IMR-90 (cell line): ENCODE measurements around the gene UBP1. TPM values are rescaled to one million over a fixed set of nuclear protein-coding genes. Genes with fewer than 3 reads are reported as not detected.

ENCODE experiments used
- ATAC-seq: fragments of 200-7000 bp; cut with Tn5 transposase; 2 replicates; pipeline ENCODE4 v1.9.1; 2020; ENCODE audit warnings: low read depth, mild to moderate bottlenecking, moderate library complexity
- BruUV-seq: library from RNA; stranded (reverse); fragments of 400-500 nt; replicated peaks from 2 replicates; lab custom pipeline; 2021; lab: Mats Ljungman, UMichigan
- CTCF ChIA-PET: fragments of 300-600 bp; formaldehyde crosslinking; extraction: SDS; loops from one replicate; lab custom pipeline; 2021; ENCODE audit warnings: antibody characterized with exemption; lab: Yijun Ruan, JAX
- POLR2A ChIA-PET: fragments of 300-600 bp; sonication (Branson Sonifier 250); formaldehyde crosslinking; loops from one replicate; lab custom pipeline; 2022; ENCODE audit warnings: antibody characterized with exemption; ENCODE audit not compliant: unreplicated experiment; lab: Charles Lee
- DNase-seq: peaks from one replicate; pipeline ENCODE4 v3.0.0; 2013
- H2AFZ ChIP-seq: replicated peaks from 2 replicates; pipeline ENCODE3; 2013; ENCODE audit warnings: low read length, mild to moderate bottlenecking; ENCODE audit not compliant: poor library complexity
- H2AK5ac ChIP-seq: 2 replicates; pipeline ENCODE4 v1.6.1; 2013; ENCODE audit warnings: low read depth, low read length, inconsistent platforms
- H2AK9ac ChIP-seq: replicated peaks from 2 replicates; pipeline ENCODE3; 2013; ENCODE audit warnings: mild to moderate bottlenecking, low read depth, low read length, moderate library complexity; ENCODE audit not compliant: poor library complexity
- H2BK120ac ChIP-seq: 2 replicates; pipeline ENCODE4 v1.6.1; 2013; ENCODE audit warnings: low read depth, low read length, inconsistent platforms
- H2BK15ac ChIP-seq: 3 replicates; pipeline ENCODE4 v1.6.1; 2013; ENCODE audit warnings: low read depth, low read length, inconsistent platforms
- H2BK20ac ChIP-seq: 2 replicates; pipeline ENCODE4 v1.6.1; 2013; ENCODE audit warnings: low read depth, mild to moderate bottlenecking, inconsistent platforms, low read length, moderate library complexity
- H2BK5ac ChIP-seq: 2 replicates; pipeline ENCODE4 v1.6.1; 2013; ENCODE audit warnings: mild to moderate bottlenecking, low read depth, low read length, inconsistent platforms; ENCODE audit not compliant: poor library complexity, severe bottlenecking
- H3K14ac ChIP-seq: replicated peaks from 2 replicates; pipeline ENCODE4 v1.6.1; 2013; ENCODE audit warnings: low read depth, low read length, inconsistent platforms
- H3K18ac ChIP-seq: 2 replicates; pipeline ENCODE4 v1.6.1; 2013; ENCODE audit warnings: low read depth, low read length, control low read depth
- H3K23ac ChIP-seq: 2 replicates; pipeline ENCODE4 v1.6.1; 2013; ENCODE audit warnings: low read depth, low read length, inconsistent platforms
- H3K27ac ChIP-seq: 2 replicates; pipeline ENCODE4 v1.5.1; 2013; ENCODE audit warnings: mild to moderate bottlenecking, control low read depth, low read length; ENCODE audit not compliant: insufficient read depth
- H3K27me3 ChIP-seq: 2 replicates; pipeline ENCODE4 v1.6.1; 2013; ENCODE audit warnings: low read length; ENCODE audit not compliant: control insufficient read depth, insufficient read depth
- H3K36me3 ChIP-seq: 2 replicates; pipeline ENCODE4 v1.6.1; 2013; ENCODE audit warnings: low read length, mixed read lengths; ENCODE audit not compliant: control insufficient read depth, insufficient read depth
- H3K4ac ChIP-seq: 2 replicates; pipeline ENCODE4 v1.6.1; 2013; ENCODE audit warnings: low read depth, low read length, inconsistent platforms
- H3K4me1 ChIP-seq: 2 replicates; pipeline ENCODE4 v1.6.1; 2013; ENCODE audit warnings: low read length, mixed read lengths; ENCODE audit not compliant: control insufficient read depth, insufficient read depth
- H3K4me2 ChIP-seq: 2 replicates; pipeline ENCODE4 v1.6.1; 2013; ENCODE audit warnings: low read depth, mild to moderate bottlenecking, control low read depth, low read length, moderate library complexity
- H3K4me3 ChIP-seq: 2 replicates; pipeline ENCODE4 v1.5.1; 2013; ENCODE audit warnings: low read depth, mild to moderate bottlenecking, control low read depth, low read length, moderate library complexity; ENCODE audit not compliant: insufficient read depth
- H3K56ac ChIP-seq: 2 replicates; pipeline ENCODE4 v1.6.1; 2013; ENCODE audit warnings: low read length, inconsistent platforms; ENCODE audit not compliant: insufficient read depth; ENCODE audit errors: extremely low read depth
- H3K79me1 ChIP-seq, 2 experiments: 2 replicates each; pipeline ENCODE4 v1.6.1; 2013; ENCODE audit warnings: low read length in 2 of 2, inconsistent platforms in 1 of 2, low read depth in 1 of 2
- H3K9ac ChIP-seq: 2 replicates; pipeline ENCODE4 v1.6.1; 2013; ENCODE audit warnings: low read depth, low read length, control low read depth
- H3K9me1 ChIP-seq: 2 replicates; pipeline ENCODE4 v1.6.1; 2013; ENCODE audit warnings: low read length, inconsistent platforms; ENCODE audit not compliant: insufficient read depth
- H3K9me3 ChIP-seq: 2 replicates; pipeline ENCODE4 v1.6.1; 2013; ENCODE audit warnings: low read length; ENCODE audit not compliant: control insufficient read depth, insufficient read depth
- H4K20me1 ChIP-seq: 2 replicates; pipeline ENCODE4 v1.6.1; 2013; ENCODE audit warnings: low read length, inconsistent platforms; ENCODE audit not compliant: insufficient read depth
- H4K5ac ChIP-seq: 2 replicates; pipeline ENCODE4 v1.6.1; 2013; ENCODE audit warnings: mild to moderate bottlenecking, low read depth, low read length, control low read depth
- H4K8ac ChIP-seq, 2 experiments: 2 replicates each; pipeline ENCODE4 v1.6.1; 2013; ENCODE audit warnings: low read depth in 2 of 2, low read length in 2 of 2, control low read depth in 1 of 2, inconsistent platforms in 1 of 2
- H4K91ac ChIP-seq: 2 replicates; pipeline ENCODE4 v1.6.1; 2013; ENCODE audit warnings: low read depth, low read length, inconsistent platforms; ENCODE audit not compliant: insufficient read depth
- CEBPB ChIP-seq: IDR thresholded peaks from 2 replicates; pipeline ENCODE4 v1.6.1; 2012; ENCODE audit warnings: low read depth, low read length, improper control_type of control experiment
- ELK1 ChIP-seq: fragments of 150-350 bp; IDR thresholded peaks from 2 replicates; pipeline ENCODE4 v1.6.1; 2016; ENCODE audit warnings: low read depth, mild to moderate bottlenecking, low read length, moderate library complexity, borderline replicate concordance
- FOS ChIP-seq: fragments of 150-350 bp; IDR thresholded peaks from 2 replicates; pipeline ENCODE4 v1.6.1; 2016; ENCODE audit warnings: low read depth, low read length
- SMC3 ChIP-seq: fragments of 150-350 bp; IDR thresholded peaks from 2 replicates; pipeline ENCODE4 v1.6.1; 2016; ENCODE audit warnings: low read depth, mild to moderate bottlenecking, antibody characterized with exemption, low read length, moderate library complexity
- WGBS, 2 experiments: methylation state at CpG; one replicate each; pipeline versions ENCODE4 v1.1.5 to v1.1.7; 2013; ENCODE audit warnings: missing lambda C conversion rate in 2 of 2; ENCODE audit not compliant: insufficient read length in 1 of 2; ENCODE audit errors: extremely low coverage in 2 of 2; 5-methylcytosine and 5-hydroxymethylcytosine counted together
- dilution Hi-C: fragments of 300-500 bp; cut with HindIII; formaldehyde crosslinking; loops from one replicate; pipeline ENCODE4 v1.14.3; 2018; ENCODE audit warnings: low sequenced_read_pairs; ENCODE audit not compliant: unreplicated experiment
- in situ Hi-C: fragments of 300-500 bp; cut with MboI; formaldehyde crosslinking; loops from 3 replicates; pipeline ENCODE4 v1.14.3; 2019; ENCODE audit warnings: low sequenced_read_pairs, inconsistent platforms, mixed read lengths
- intact Hi-C: fragments of 100-400 bp; cut with micrococcal nuclease; formaldehyde crosslinking; loops from 2 replicates; pipeline ENCODE4 v1.10.0; 2022
- polyA plus RNA-seq, 3 experiments: library from polyadenylated mRNA; depleted of rRNA; stranded (reverse); fragments of >200 nt; gene quantifications; 2 replicates each; pipeline ENCODE4 v1.2.3, GENCODE V29; 2012; ENCODE audit warnings: low replicate concordance in 1 of 3
- total RNA-seq: library from RNA; depleted of rRNA; stranded (reverse); fragments of >200 nt; gene quantifications from 2 replicates; pipeline ENCODE4 v1.2.3, GENCODE V29; 2012

UBP1 gene
- total and polyA plus RNA-seq, 2 of the 4 experiments (the other 2 are of a cell fraction) = 56.3 to 73.8 TPM

GRCh38 chr3:33391255-33391995 lies 48.8 kb downstream of the UBP1 start:
- H3K9ac ChIP-seq = no peak overlapping the region
- POLR2A ChIA-PET = no interaction called here
- peaks cover 27 to 49% of the 10 kb centered on the region in 2 experiments for H3K79me1 ChIP-seq
- no peak overlapping the region for H4K91ac ChIP-seq
- no peak overlapping the region for H3K4me2 ChIP-seq
- H2BK15ac ChIP-seq = no peak overlapping the region
- H3K4me3 ChIP-seq = no peak overlapping the region
- no TSS peak for BruUV-seq
- DNase-seq (no peak), ATAC-seq (no peak)
- intact Hi-C loops = loop anchor here (5.0 kb wide), 1 partner anchor 46 kb away; no protein-coding TSS in a partner anchor
- in situ Hi-C loops = loop anchor here (10.0 kb wide), 1 partner anchor 323 kb away; the partner anchor contains the start of gene CLASP2
- H3K27me3 ChIP-seq = no peaks in the 10 kb centered on the region
- H3K14ac ChIP-seq = no peak overlapping the region
- no peaks in the 10 kb centered on the region for H3K9me3 ChIP-seq
- peaks cover 4% of the 10 kb centered on the region; the same call in 1 of the 2 replicates for H4K20me1 ChIP-seq
- H3K4ac ChIP-seq = no peak overlapping the region
- H2BK120ac ChIP-seq = no peak overlapping the region
- no peak overlapping the region for H2AK5ac ChIP-seq
- H2BK5ac ChIP-seq = no peak overlapping the region
- TF ChIP-seq SMC3 (no peak), ELK1 (no peak), FOS (no peak), CEBPB (no peak)
- H3K36me3 ChIP-seq = peaks cover 34% of the 10 kb centered on the region
- WGBS, 2 experiments = 80% methylated on average over 1 of the region's 8 CpGs; no CpG with 5 or more reads in 1 of the 2 experiments
- H3K18ac ChIP-seq = no peak overlapping the region
- no peak overlapping the region for H3K23ac ChIP-seq
- no peak overlapping the region for H3K56ac ChIP-seq
- 0 out of 4 replicates have a peak overlapping the region, but pooled peaks of 1 of the 2 experiments have one; percentile 27 for H4K8ac ChIP-seq
- no peak overlapping the region for H2BK20ac ChIP-seq
- H4K5ac ChIP-seq = peak overlapping the region; percentile 36; the same call in 1 of the 2 replicates
- H2AFZ ChIP-seq = no peak overlapping the region
- H3K9me1 ChIP-seq = peaks cover 8% of the 10 kb centered on the region
- peaks cover 10% of the 10 kb centered on the region for H3K4me1 ChIP-seq
- no peak overlapping the region for H2AK9ac ChIP-seq
- dilution Hi-C loops = loop anchor here (25.0 kb wide), 1 partner anchor 254 kb away; no protein-coding TSS in a partner anchor
- CTCF ChIA-PET = no interaction called here
- 0 out of 2 replicates have a peak overlapping the region, but pooled peaks have one; percentile 21 for H3K27ac ChIP-seq
